ENCODE measurements around the gene SNCAIP.
A peak's percentile ranks its signal among the peaks of the same experiment; 100 is the strongest.

Gene SNCAIP

DNA sequence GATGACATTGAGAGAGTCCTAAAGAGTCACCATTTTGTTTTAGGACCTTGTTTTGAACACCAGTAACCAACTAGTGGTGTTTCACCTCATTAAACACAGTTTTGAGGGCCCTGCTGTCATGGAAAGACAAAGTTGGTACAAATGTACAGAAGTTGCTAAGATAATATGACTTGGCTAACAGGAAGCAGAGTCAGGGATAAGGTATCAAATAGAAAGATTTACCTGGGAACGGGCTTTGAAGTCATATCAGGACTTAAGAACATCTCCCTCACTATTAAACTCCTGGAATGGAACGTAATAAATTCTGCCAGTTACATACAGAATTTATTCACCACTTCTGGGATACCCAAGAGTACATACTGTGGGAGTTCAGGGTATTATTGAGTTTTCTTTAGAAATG, 115.6 kb downstream of the SNCAIP start:
- DNase-seq (ENCODE audit: low read depth): no peak

DNA sequence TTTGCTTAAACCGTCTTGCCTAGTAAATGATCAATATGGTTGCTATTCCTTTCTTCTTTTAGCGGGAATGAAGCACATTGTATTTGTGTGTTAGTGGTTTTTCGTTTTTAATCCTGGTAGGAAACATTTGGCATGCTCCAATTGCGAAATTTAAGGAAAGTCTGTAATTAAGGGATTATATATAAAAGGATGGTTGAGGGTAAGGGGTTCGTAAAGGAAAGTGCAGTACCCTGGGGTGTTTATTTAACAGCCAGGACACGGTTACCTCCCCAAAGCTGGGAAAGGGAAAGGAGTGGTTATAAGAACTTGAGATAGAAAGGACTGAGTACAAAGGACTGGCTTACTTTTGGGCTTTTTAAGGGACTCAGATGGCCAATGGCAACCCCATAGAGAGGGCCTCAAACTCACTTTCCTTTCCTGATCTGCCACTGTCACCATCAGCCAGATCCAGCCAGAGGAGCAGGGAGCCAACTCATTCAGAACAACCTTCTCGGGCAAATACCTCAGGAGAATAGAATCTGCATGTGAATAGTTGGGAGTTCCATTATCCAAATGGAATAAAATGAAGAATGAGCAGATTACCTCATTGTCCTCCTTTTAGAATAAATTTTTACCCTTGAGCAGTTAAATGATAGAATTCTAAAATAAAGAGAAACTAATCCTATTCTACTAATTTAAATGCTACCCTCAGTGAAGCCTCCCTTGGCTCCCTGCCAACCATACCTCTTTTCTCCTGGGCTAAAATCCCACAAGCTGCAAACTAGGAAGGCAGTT, 117.7 kb downstream of the SNCAIP start:
- no peak for DNase-seq (ENCODE audit: low read depth)

DNA sequence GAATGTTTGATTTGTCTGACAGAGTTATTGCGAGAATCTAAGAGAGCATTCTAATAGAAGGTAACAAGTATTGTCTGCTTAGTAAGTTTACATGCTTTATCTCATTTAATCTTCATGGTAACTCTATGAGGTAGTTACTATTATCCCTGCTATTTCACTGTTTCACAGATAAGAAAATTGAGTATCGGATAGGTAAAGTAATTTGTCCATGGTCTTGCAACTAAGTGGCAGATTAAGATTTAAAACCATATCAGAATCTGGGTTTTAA, 118.2 kb downstream of the SNCAIP start:
- DNase-seq (ENCODE audit: low read depth): no peak

DNA sequence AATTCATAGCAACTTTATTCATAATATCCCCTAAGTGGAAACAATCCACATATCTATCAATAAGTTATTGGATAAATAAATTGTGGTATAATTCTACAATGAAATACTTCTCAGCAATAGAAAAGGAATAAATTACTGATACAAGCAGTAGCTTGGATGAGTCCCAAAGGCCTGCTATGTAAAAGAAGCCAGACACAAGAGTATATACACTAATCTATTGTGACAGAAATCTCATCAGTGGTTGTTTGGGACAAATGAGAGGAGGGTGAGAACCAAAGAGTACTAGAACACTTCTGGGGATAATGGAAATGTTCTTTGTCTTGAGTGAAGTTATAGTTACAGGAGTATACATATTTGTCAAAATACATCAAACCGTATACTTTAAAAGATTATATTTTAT, 119.3 kb downstream of the SNCAIP start:
- DNase-seq (ENCODE audit: low read depth): no peak

DNA sequence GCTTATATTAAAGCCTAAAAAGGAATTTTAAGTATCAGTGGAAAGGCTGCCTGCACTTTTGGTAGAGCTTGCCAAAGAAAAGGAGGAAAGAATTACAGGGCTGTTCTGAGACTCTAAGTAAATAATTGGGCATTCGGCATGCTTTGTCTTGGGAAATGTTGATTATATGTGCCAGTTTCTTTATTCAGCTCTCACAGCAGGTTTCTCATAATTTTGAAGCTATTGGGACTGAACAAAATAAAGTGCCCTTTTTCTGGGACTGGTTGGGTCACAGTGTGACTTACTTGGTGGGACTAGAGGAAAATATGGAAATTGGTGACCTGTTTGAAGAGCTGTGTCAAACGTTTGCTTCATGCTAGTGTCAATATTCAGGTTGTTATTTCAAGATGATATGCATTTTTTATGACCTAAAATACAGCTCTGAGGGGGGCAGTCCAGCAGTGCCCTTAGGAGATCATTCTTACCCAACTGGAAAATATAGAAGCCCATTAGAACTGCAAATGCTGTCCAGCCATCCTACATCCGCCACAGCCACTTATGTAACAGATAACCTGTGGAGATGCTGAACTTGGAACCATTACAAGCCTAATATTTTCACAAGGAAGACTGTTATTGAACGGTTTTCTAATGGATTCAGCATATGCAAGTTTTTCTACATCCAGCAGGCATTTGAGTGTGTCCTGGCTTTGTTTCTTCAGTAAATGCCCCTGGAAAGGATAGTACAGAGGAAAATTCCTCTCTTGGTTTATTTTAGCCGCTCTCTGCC, 122.4 kb downstream of the SNCAIP start:
- no peak for DNase-seq (ENCODE audit: low read depth)

DNA sequence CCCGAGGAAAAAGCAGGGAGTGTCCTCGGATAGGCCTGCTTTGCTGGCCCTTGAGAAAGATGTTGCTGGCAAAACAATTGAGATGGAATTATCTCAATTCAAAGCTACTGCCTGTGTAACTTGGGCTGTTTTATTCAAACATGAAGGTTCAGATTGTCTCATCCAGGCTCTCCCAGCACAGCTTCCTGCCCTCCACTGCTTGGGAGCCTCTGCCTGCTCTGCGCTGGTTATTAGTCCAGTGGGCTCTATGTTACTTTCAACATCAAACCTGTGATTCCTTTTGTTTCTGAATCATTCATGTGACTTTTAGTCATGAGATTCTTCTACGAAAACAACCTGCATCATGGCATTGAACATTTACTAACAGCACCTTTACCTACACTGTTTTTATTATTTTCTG, 123.2 kb downstream of the SNCAIP start:
- no peak for DNase-seq (ENCODE audit: low read depth)

DNA sequence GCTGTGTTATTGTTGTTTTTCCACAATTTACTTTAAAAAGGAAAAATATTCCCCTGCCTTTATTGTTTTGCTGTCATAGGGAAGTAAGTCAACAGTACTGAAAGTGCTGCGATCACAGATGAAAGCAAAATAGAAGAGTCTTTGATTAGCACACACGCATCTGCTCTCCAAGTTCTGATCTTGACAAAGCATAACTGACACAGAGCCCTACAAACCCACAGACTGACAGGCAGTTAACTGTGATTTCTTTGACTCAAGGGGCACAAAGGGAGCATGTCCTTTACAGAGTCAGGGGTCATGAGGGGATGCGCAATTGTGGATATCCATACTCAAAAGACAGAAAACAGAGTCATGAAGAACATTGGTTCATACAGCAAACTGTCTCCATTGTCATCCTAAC, 123.7 kb downstream of the SNCAIP start:
- no peak for DNase-seq (ENCODE audit: low read depth)

DNA sequence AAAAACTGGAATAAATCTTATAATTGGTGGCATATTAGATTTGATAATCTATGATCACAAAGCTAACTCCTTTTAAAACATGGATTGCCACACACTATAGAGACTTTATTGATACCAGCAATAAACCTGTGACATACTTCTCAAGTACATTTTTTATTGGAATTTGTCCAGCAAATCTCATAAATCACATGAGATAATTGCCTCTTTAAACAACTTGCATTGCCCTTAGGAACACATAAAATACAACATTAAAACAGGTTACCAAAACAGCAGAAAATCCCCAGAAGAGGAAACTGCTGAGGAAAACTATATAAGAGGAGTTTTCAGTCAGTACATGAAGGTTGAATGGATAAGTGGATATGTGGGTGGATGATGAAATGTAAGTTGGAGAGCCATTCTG, 124.6 kb downstream of the SNCAIP start:
- no peak for DNase-seq (ENCODE audit: low read depth)

DNA sequence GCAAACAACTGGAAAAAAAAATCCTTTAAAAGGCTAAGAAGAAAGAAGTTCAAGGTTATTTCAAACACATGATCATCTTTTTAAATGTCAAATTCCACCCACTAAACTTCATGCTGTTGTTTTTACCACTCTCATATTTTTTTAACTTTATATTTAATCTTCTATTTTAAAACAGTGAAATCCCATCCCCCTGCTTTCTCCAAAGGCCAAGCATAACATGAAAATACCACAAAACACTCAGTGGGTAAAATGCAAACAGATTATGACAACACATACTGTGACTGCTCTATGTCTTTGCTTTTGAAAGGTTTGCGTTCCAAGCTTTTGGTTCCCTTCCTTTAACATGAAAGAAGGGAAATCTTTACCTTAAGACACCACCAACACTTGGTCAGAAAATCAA, 127.6 kb downstream of the SNCAIP start:
- no peak for DNase-seq (ENCODE audit: low read depth)

DNA sequence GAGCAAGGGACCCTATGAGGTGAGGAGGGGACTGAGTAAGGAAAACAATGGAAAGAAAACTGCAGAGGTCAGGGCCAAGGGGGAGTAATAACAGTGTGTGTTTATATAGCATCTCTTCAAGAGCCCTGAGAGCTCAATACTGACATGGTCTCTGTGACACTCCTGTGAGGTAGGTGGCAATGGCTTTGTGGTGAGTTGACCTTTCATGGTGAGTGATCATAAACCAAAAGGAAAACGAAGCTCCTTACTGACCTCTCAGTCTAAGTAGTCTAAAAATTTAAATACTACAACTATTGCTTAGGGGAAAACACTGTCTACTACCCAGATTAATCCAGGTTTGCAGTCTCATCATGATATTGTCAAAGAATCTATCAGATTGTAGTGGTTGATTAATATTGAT, 130.9 kb downstream of the SNCAIP start:
- no peak for DNase-seq (ENCODE audit: low read depth)

DNA sequence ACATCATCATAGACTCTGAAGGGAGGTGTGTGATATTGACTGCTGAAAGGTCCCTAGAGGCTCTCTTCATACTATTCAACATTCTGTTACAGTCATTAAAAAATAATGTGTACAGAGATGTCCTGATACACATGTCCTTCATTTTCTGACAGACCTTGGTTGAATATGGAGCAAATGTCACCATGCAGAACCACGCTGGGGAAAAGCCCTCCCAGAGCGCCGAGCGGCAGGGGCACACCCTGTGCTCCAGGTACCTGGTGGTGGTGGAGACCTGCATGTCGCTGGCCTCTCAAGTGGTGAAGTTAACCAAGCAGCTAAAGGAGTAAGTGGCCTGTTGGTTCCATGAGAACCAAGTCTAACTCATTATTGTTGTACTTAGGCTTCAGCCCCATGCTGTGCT, 132.4 kb downstream of the SNCAIP start:
- no peak for DNase-seq (ENCODE audit: low read depth)

DNA sequence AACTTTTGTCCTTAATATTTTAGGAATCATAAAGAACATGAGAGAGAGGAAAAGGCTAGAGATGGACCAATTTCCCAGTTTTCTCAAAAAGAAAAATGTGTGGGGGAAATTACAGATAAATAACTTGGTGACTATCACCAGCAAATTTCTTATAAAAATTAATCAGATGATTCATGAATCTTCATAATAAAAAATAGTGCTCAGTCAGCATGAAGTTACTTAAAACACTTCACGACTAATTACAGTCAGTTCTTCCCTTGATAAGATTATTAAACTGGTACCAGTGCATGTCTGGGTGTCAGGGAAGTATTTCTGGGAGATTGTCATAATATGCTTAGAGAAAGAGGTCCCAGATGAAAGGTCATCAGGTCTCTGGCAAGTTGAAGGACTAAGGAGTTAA, 133.0 kb downstream of the SNCAIP start:
- DNase-seq (ENCODE audit: low read depth): no peak

DNA sequence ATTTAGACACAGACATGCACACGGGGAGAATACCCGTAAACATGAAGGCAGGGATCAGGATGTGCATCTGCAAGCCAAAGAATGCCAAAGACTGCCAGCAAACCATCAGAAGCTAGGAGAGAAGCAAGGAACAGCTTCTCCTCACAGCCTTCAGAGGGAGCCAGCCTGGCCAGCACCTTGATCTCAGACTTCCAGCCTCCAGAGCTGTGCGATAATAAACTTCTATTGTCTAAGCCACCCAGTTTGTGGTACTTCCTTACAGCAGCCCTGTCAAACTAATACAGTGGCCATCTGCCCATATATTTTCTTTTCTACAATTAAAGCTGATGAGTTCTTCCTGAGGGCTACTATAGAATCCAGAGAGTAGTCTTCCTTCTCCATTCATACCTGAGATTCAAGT, 135.0 kb downstream of the SNCAIP start:
- no peak for DNase-seq (ENCODE audit: low read depth)

DNA sequence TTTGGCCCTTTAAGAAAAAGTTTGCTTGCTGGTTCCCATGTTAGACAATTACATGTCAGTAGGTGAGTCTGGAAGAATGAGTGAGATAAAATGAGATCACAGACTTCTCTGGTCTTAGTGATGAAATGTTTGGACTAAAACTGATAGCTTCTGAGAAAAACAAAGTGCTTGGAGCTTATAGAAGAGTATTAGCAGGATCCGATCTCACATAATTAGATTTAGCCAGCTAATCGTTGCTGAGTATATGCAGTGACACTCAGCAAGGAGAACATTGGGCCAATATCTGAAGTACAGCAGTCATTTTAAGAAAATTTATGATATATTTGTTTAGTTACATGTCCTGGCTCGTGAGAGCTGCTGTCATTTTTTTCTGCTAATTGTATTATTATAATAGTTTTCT, 135.8 kb downstream of the SNCAIP start:
- no peak for DNase-seq (ENCODE audit: low read depth)

DNA sequence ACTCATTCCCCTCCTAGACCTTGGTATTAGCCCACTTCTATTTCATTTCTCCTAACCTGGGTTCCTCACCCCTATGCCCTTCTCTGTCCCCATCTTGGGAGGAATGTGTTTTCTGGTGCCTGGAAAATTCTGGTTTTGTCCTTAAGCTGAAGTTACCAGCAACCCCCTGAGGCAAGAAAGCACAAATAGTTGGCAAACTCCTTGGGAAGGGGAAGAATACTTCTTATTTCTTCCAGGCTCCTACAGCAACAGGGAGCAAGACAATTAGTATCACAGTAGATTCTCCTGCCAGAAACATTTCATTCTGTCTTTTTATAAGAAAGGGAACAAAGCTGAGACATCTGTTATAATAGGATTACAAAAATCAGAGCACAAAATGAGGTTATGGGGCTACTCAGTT, 142.5 kb downstream of the SNCAIP start:
- no peak for DNase-seq (ENCODE audit: low read depth)

DNA sequence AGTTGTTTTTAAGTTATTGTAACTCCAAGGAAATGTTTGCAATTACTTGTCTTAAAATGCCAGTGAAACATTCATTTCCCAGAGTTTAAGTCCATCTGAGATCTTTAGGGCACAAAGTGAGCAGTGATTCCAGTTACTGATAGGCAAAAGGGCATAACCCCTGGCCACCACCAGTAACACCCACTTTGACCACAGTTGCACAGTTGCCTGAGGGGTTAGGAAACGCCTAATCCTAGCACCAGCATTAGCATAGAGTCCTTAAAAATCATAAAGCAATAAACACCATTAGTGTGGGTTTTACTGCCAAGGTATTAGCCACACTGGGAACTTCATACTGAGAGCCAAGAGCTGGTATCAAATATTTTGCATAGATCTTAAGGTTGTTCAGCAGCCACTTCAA, 143.9 kb downstream of the SNCAIP start:
- DNase-seq (ENCODE audit: low read depth): peak; percentile 49

DNA sequence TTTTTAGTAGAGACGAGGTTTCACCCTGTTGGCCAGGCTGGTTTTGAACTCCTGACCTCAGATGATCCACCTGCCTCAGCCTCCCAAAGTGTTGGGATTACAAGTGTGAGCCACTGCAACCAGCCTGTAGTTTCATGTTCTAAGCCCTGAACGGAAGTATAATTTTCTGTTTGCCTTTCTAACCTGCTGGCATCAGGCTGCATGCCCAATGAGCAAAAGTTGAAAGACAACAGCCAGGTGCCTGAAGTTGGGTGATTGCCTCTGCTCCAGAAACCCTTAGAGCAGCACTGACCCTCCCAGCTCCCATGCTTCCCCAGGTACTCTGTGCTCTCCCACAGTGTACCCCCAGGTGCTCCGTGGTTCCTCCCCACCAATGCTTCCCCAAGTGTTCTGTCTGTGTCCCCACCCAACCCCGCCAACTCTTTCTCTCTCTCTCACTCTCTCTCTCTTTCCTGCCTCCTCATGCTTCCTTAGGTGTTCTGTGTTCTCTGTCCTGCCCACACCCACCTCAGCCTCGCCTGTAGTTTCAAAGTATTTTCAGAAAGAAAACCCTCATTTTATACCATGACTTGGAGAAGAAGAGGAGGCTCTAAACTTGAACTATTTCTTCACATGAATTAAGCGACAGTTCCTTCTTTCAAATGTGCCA, 145.3 kb downstream of the SNCAIP start:
- no peak for DNase-seq (ENCODE audit: low read depth)

DNA sequence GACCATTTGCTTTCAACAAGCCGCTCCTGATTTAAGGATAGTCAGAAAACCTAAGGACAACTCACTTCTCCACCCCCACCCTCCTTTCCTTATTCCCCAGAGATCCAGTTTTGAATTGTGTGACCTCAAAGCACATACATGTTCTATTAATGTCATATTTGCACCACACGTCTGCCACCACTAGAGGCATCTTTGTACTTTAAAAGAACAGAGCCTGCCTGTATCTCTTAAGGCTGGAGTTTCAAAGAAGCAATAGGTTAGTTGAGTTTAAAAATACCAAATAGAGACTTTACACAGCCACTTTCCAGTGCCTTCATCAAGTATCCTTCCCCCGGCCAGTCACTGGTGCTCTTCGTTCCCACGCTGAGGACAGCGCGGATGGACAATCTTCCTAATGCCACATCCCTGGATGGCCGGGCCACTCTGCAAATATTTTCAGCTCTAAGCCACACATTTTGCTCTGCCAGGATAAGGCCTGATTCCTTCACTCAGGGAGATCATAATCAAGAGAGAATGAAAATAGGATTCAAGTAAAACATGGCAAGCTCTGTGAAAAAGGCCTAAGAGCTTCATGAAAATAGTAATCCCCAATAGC, 146.3 kb downstream of the SNCAIP start:
- DNase-seq (ENCODE audit: low read depth): peak; percentile 33

DNA sequence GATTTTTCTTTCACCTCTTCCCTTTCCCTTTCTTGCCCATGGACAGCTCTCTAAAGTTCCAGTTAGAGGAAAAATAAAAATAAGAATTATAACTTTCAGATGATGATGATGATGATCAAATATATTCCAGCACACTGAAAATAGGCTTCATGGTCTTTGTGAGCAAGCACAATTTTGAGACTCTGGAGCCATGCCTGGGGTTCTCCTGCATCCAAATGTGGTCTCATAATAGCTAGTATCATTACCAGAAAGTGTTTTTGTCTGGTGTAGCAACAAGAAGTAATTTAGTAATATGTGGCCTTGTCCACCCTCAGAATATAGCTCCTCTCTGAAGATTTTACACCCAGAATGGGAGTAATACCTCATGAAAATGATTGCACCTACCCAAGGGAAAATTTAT, 150.4 kb downstream of the SNCAIP start:
- no peak for DNase-seq (ENCODE audit: low read depth)

DNA sequence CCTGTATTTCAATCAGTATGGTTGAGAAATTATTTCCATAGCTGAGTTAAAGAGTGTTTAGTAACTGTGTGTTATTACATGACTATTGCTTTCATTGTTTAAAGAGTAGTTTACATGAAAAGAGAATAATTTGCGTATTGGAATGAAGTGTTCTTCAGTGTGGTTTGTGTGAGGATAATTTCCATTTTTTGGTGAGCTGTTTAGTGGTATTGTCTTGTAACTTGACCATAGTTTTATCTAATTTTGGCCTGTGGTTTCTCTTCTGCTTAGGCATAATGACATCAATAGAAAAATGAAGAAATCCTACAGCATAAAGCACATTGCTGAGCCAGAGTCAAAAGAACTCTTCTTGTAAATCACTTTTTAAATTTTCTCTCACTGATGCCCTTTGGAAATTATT, 151.2 kb downstream of the SNCAIP start:
- DNase-seq (ENCODE audit: low read depth): peak; percentile 93

DNA sequence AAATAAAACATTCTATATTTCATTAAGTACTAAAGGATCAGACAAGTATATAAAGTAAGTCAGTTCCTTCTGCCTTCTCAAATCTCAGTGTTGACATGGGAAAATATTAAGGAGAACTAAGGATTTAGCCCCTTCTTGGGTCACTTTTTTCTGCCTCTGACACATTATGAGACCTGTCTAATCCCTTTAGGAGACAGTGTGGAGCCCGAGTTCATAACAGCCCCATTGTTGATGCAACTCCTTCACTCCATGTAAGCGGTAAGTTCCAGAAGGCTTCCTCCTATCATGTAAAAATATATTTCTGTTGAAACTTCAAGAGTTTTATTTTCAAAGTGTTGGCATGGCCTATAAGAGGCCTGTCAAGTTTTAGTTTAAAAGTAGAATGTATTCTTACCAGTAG, 152.2 kb downstream of the SNCAIP start:
- peak; percentile 26 for DNase-seq (ENCODE audit: low read depth)

DNA sequence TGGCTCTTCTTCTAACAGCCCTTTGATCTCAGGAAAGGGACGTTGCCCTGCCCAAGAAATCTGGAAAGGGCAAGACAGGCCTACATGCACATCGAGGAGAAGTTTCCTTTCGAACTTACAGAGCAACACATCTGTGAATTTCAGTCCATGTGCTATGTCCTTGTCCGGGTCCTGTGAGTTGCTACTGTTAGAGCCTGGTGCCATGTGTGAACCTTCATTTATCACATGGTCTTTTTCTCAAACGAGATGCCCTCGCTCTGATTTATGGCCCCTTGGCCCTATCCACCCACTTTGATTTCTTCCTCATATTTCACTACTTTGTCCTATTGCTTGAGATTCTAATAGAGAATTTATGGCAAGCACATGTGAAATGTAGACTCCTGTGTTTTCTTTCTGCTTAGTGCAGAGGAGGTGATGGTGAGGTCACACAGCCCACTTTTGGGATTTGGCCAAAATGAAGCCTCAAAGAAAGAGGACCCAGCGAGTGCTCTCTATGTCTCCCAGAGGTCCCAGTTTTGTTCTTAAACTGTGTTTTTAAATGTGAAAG, 153.1 kb downstream of the SNCAIP start:
- DNase-seq (ENCODE audit: low read depth): no peak

DNA sequence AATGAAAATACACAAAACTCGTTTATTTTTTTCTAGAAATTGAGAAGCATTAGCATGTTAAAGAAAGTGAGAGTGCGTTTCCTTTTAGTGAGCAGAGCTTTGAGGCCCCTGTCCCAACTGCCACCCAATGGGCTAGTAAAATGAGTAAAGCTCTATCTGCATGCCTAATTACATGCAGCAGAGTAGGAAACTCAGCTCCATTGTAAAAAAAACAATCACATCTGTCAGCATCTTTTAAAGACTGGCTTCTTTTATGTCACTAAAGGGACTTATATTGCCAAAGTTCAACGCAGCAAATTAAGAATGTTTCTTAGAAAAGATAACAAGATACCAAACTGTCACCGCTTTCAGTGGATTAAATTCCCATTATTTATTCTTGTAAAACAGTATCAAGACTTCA, 154.0 kb downstream of the SNCAIP start:
- no peak for DNase-seq (ENCODE audit: low read depth)

All from amniotic epithelial cell (primary cell).